Measurements from ENCODE around the gene CCL27.

GRCh38 chr9:34712140-34712539, 49.7 kb upstream of the CCL27 start:
- TF ChIP-seq CTCF (IDR thresholded peaks at IDR 0.05; ENCODE audit: insufficient read depth, low read length, poor library complexity, severe bottlenecking) = no peak
- TF ChIP-seq EZH2phosphoT487 (conservative IDR thresholded peaks at IDR 0.05; ENCODE audit: low read length) = no peak

Data from SU-DHL-6 (cell line).